Fibroblast of lung (primary cell): ENCODE results near the gene HMGCS1. TPM values are rescaled to one million over a fixed set of nuclear protein-coding genes. Genes with fewer than 3 reads are reported as not detected.

Experiments used
- DNase-seq, 2 donors: peaks; one replicate each; pipeline versions ENCODE4 v3.0.0 to v3.0.0-alpha.2; 2010; ENCODE audit warnings: low read depth in 2 of 2
- H2AFZ ChIP-seq: 2 replicates; pipeline ENCODE4 v1.5.1; 2012; ENCODE audit warnings: low read length, control low read depth, inconsistent platforms
- H3K27ac ChIP-seq: 2 replicates; pipeline ENCODE4 v1.5.1; 2011; ENCODE audit warnings: low read length, control low read depth; ENCODE audit not compliant: insufficient read depth
- H3K27me3 ChIP-seq: 2 replicates; pipeline ENCODE4 v1.5.1; 2011; ENCODE audit warnings: mild to moderate bottlenecking, low read length; ENCODE audit not compliant: control insufficient read depth, insufficient read depth
- H3K36me3 ChIP-seq: 2 replicates; pipeline ENCODE4 v1.5.1; 2011; ENCODE audit warnings: low read length; ENCODE audit not compliant: control insufficient read depth, insufficient read depth
- H3K4me1 ChIP-seq: 2 replicates; pipeline ENCODE4 v1.5.1; 2011; ENCODE audit warnings: low read length; ENCODE audit not compliant: control insufficient read depth, insufficient read depth; ENCODE audit errors: extremely low read depth
- H3K4me2 ChIP-seq: 2 replicates; pipeline ENCODE4 v1.5.1; 2011; ENCODE audit warnings: low read length, control low read depth; ENCODE audit not compliant: insufficient read depth; ENCODE audit errors: extremely low read depth
- H3K4me3 ChIP-seq, 4 experiments: fragments of 200-600 bp in 1 of 4; sonication (generic) in 1 of 4; replicated peaks in 1 of 4; 2 replicates each; pipeline ENCODE4 v1.5.1; 2011 to 2016; ENCODE audit warnings: low read length in 4 of 4, low read depth in 3 of 4, mild to moderate bottlenecking in 3 of 4, control low read depth in 2 of 4, inconsistent platforms in 1 of 4, mixed read lengths in 1 of 4; ENCODE audit not compliant: insufficient read depth in 1 of 4; ENCODE audit errors: control extremely low read depth in 1 of 4
- H3K79me2 ChIP-seq: 2 replicates; pipeline ENCODE4 v1.5.1; 2012; ENCODE audit warnings: mild to moderate bottlenecking, low read length, inconsistent platforms; ENCODE audit not compliant: control insufficient read depth, insufficient read depth
- H3K9ac ChIP-seq: 2 replicates; pipeline ENCODE4 v1.5.1; 2011; ENCODE audit warnings: mild to moderate bottlenecking, low read length, control low read depth; ENCODE audit not compliant: insufficient read depth
- H3K9me3 ChIP-seq: 2 replicates; pipeline ENCODE4 v1.5.1; 2012; ENCODE audit warnings: low read depth, low read length; ENCODE audit not compliant: control insufficient read depth, insufficient read depth
- H4K20me1 ChIP-seq: 2 replicates; pipeline ENCODE4 v1.5.1; 2011; ENCODE audit warnings: low read length; ENCODE audit not compliant: control insufficient read depth, insufficient read depth; ENCODE audit errors: extremely low read depth
- CTCF ChIP-seq, 2 donors: IDR thresholded peaks in 1 of 2; conservative IDR thresholded peaks in 1 of 2; 1 replicate in 1 of 2; 2 replicates in 1 of 2; pipeline ENCODE4 v1.5.1; 2011 to 2012; ENCODE audit warnings: low read length in 2 of 2, control low read depth in 1 of 2, inconsistent platforms in 1 of 2, low read depth in 1 of 2, mild to moderate bottlenecking in 1 of 2
- EZH2 ChIP-seq: IDR thresholded peaks from 2 replicates; pipeline ENCODE4 v1.5.1; 2012; ENCODE audit warnings: low read length, control low read depth, mild to moderate bottlenecking; ENCODE audit errors: missing control alignments
- polyA plus RNA-seq, 2 donors: library from polyadenylated mRNA; depleted of rRNA in 1 of 2; stranded (reverse) in 1 of 2; unstranded in 1 of 2; fragments of >200 nt; gene quantifications; 2 replicates each; pipeline ENCODE4 v1.2.1, GENCODE V29; 2011 to 2012; ENCODE audit warnings: missing spikeins in 1 of 2
- total RNA-seq: library from RNA; depleted of rRNA; stranded (reverse); fragments of >200 nt; gene quantifications from 2 replicates; pipeline ENCODE4 v1.2.1, GENCODE V29; 2014

Gene HMGCS1
- total and polyA plus RNA-seq, 2 donors (not counting 1 experiment from before 2014, with no cell fraction given), result 203 to 253 TPM

- Histone ChIP-seq H3K79me2 (no peaks in the 10 kb centered on the region), H2AFZ (no peak overlapping the region), H4K20me1 (no peaks in the 10 kb centered on the region)
These were observed 37.8 kb downstream of the HMGCS1 start for GRCh38 chr5:43275391-43275790.

GRCh38 chr5:43274435-43275114 is 38.6 kb downstream of the HMGCS1 start:
- no peaks in the 10 kb centered on the region for H3K4me1 ChIP-seq
- H3K4me3 ChIP-seq, result no peak overlapping the region
- H3K9me3 ChIP-seq, result no peaks in the 10 kb centered on the region
- no peak for TF ChIP-seq CTCF (conservative IDR thresholded peaks at IDR 0.05 in 1 of 2, IDR thresholded peaks at IDR 0.05 in 1 of 2; ENCODE audit: low read depth in 1 of 2, low read length in 2 of 2)
- TF ChIP-seq EZH2, result no peak
- no peak for DNase-seq
- no peaks in the 10 kb centered on the region for H3K79me2 ChIP-seq
- peaks cover 5% of the 10 kb centered on the region for H3K27me3 ChIP-seq
- no peaks in the 10 kb centered on the region for H4K20me1 ChIP-seq
- no peak overlapping the region for H3K9ac ChIP-seq
- no peak overlapping the region for H3K4me2 ChIP-seq
- no peaks in the 10 kb centered on the region for H3K36me3 ChIP-seq
- H2AFZ ChIP-seq, result no peak overlapping the region
- no peak overlapping the region for H3K27ac ChIP-seq

More at GRCh38 chr5:43275391-43275790, 37.8 kb downstream of the HMGCS1 start:
- Histone ChIP-seq H3K9ac (no peak overlapping the region), H3K27ac (no peak overlapping the region), H3K27me3 (peaks cover 5% of the 10 kb centered on the region), H3K9me3 (no peaks in the 10 kb centered on the region), H3K4me3 (no peak overlapping the region), H3K36me3 (no peaks in the 10 kb centered on the region), H3K4me2 (no peak overlapping the region), H3K4me1 (no peaks in the 10 kb centered on the region)
- no peak for TF ChIP-seq EZH2
- TF ChIP-seq CTCF (conservative IDR thresholded peaks at IDR 0.05 in 1 of 2, IDR thresholded peaks at IDR 0.05 in 1 of 2; ENCODE audit: low read depth in 1 of 2, low read length in 2 of 2), result no peak
- no peak for DNase-seq

- Histone ChIP-seq H3K79me2 (no peaks in the 10 kb centered on the region), H3K27me3 (peaks cover 5% of the 10 kb centered on the region), H3K36me3 (no peaks in the 10 kb centered on the region), H3K9me3 (no peaks in the 10 kb centered on the region), H3K9ac (no peak overlapping the region), H2AFZ (no peak overlapping the region), H3K27ac (no peak overlapping the region), H3K4me1 (no peaks in the 10 kb centered on the region), H3K4me2 (no peak overlapping the region), H3K4me3 (no peak overlapping the region), H4K20me1 (no peaks in the 10 kb centered on the region)
- no peak for DNase-seq
- no peak for TF ChIP-seq CTCF (conservative IDR thresholded peaks at IDR 0.05 in 1 of 2, IDR thresholded peaks at IDR 0.05 in 1 of 2; ENCODE audit: low read depth in 1 of 2, low read length in 2 of 2)
These were observed 39.7 kb downstream of the HMGCS1 start for GRCh38 chr5:43273552-43273951.
